ENCODE data around the gene SLX4IP. TPM values are rescaled to one million over a fixed set of nuclear protein-coding genes. Genes with fewer than 3 reads are reported as not detected.

SLX4IP gene
- polyA plus RNA-seq, 3 donors, result 6.8 to 7.4 (median 7.1) TPM

DNA sequence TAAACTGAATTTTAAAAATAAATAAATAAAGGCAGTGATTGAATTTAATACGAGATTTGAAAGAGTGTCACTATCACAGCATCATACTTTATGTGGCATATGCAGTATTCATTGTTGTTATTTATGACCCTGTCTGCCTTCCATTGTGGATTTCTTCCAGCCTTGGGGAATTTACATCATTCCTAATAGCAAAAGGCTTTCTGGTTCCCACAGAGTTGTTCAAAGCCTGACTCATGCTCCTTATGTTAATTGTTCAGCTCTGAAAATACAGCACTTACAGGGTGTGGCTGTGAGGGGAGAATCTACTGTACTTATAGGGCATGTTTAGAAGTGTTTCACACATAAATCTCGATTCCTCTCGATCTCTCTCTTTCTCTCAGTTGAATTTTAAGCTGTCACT lies 184.3 kb downstream of the SLX4IP start:
- DNase-seq (ENCODE audit: low read depth in 3 of 3, low spot score in 2 of 3), result no peak

DNA sequence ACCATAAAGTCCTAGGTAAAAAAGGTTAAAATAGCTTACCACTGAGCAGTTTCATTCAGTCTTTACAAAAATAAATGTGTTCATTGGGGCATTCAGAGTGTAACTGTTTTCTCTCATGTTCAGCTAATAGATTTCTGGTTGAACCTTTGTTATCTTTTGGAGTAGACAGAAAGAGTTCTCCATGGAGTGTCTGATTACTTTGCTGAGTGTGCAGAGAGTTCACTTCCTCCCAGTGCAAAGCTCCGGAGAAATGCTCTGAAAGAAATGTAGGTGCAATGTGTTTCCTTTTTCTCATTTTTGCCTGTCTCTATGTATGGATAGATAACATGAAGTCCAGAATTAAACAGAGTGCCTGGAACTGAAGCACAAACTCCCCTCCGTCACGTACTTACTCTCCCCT lies 186.0 kb downstream of the SLX4IP start:
- no peak for DNase-seq (ENCODE audit: low read depth in 3 of 3, low spot score in 2 of 3)

DNA sequence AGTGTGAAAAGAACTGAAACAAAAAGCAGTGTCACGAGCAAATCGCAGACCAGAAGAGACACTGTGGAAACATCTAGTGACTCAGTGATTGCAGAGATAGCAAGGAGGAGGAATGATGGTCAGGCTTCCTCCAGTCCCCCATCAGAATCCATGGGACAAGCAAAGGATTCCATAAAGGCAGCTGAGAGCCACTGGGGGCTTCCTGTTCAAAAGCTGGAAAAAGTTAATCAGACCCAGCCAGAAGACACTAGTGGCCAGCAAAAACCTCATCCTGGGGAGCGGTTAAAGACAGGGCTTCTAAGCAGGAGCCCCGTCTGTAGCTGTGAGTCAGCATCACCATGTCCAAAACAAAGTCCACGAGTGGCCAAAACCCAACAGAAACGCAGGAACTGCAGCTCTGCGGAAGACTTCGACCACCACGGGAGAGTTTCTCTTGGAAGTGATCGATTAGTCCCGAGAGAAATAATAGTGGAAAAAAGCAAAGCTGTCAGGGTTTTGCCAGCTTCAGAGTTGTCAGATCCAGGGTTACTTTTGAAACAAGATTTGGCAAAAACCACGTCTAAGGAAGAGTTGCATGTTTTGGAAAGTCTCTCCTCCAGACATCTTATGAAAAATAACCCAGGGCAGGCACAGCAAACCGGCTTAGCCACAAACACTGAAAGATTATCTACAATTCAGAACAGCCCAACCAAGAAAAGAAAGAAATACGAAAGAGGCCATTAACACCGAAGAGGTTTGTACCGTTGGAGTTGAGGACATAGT lies 187.7 kb downstream of the SLX4IP start:
- DNase-seq (ENCODE audit: low read depth in 3 of 3, low spot score in 2 of 3), result no peak

DNA sequence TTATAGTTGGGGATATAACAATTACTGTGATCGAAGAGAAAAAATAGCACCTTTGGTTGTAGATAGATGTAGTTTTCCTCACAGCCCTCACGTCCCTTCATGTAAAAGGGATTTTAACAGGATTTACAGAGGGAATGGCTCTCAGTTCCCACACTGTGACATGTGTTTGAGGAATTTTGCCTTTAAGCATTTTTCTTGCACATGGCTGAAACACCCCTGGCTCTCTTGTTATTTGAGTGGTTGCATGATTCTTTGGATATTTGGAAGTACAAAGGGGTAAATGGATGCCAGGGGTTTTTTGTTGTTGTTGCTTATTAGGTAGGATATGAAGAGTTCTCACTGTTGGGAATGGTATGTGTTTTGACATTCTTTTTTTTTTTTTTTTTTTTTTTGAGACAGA lies 190.5 kb downstream of the SLX4IP start:
- DNase-seq (ENCODE audit: low read depth in 3 of 3, low spot score in 2 of 3), result no peak

DNA sequence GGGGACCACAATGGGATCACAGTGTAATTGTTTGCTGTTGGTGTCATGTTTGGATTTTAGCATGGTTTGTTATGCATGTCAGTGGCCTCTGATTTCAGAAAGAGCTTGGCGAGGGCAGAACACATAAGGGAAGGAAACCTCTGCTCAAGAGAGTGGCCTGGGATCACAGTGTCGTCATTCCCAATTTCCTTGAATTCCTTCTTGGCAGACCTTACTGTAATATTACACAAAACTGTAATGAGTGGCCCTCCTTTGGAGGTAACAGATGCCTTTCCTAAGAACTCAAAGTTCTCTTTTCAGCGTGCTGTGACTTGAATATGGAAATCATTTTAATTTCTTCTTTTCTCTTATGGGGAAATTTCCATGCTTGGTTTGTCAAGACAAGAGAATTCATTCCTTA lies 191.8 kb downstream of the SLX4IP start:
- no peak for DNase-seq (ENCODE audit: low read depth in 3 of 3, low spot score in 2 of 3)

DNA sequence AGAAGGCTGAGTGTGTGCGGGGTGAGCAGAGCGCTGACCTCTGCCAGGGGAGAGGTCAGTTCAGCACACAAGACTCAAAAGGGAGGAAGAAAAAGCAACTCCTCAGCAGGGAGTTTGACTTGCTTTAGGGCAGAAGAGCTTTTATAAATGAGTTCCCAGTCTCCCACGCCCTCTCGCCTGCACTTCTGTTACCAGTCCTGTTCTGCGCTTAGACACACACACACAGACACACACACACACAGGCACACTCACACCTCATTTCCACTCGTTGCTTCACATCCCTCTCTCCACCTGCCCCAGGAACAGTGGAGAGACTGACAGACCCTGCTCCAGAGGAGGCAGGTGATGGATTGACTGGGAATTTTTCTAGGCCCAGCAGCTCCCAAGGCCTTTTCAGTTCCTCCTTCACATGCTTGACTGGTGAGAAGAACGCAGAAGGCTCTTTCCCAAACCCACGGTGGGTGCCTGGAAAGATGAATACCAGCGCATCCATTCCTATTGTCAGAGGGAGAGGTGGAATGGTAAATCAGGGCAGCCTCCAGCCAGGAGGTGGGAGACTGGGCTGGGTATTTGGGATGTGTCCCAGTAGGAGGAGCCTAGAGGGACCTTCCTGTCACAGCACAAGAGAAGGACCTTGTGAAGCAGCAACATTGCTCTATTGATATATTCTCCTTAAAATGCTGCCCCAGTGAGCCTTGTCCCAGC lies 195.0 kb downstream of the SLX4IP start:
- DNase-seq (ENCODE audit: low read depth in 3 of 3, low spot score in 2 of 3), result no peak

DNA sequence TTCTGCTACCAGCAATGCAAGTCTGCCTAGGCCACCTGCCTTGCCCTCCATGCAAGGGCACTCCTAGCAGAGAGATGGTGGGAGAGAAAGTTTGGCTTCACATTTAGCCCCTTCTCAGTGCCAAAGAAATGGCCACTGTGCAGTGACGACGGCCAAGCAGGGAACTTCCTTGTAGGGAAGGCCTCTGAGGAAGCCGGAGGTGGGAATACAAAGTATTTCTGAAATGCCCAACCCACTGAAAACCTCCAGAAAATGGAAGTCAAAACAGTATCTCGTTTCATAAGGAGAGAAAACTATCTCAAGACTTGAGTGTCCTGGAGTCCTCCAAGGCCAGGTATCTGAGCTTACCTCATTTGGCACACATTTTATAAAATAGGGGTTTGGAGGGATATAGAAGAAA lies 196.0 kb downstream of the SLX4IP start:
- no peak for DNase-seq (ENCODE audit: low read depth in 3 of 3, low spot score in 2 of 3)

DNA sequence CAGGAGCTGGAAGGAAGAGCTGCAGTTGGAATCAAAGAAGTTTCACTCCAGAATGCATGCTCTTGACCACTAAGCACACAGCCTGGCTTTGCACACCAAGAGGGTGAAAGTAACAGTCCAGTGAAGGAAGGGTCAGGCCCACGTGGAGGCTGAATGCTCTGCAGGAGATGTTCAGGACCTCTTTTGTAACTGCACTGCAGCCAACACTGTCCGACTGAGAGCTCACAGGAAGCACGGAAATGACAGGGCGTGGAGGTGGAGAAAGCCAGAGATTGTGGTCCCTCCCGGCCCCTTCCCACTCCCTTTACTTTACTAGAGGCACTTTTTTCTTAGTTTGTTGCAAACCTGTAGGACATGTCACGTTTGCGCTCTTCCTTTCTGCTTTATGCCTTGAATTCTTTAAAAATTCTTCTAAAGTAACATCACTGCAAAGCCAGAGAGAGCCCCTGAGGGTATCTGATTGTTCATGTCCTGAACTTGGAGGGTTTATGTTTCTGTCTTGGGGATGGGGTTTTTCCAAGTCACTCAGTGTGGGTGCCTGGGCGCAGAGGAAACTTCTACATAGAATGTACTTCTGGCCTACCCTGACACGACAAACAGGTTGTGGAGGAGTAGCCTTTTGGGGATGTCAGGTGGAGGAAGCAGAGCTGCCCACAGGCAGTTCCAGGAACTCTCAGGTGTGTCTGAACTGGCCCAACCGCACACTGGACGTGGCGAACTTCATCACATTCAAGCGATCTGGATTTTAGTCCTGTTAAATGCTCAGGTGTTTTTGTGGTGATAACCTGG lies 197.8 kb downstream of the SLX4IP start:
- DNase-seq (ENCODE audit: low read depth in 3 of 3, low spot score in 2 of 3), result no peak

DNA sequence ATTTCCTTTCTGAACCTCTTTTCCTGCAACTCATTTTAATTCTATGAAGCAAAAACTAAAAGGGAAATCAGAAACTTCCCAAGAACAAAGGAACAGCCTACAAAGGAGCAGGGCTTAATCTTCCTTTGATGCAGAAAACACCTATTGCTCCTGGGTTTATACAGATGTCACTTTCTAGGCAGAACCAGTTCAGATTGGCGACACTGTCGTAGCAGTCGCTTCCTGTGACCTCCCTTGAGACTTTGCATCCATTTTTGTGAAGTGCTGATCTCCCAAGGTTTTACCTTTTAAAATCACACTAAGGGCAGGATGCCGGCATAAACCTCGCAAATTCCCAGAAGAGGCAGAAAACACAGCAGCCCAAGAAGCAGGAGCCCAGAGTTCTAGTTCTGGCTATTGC lies 198.6 kb downstream of the SLX4IP start:
- no peak for DNase-seq (ENCODE audit: low read depth in 3 of 3, low spot score in 2 of 3)

DNA sequence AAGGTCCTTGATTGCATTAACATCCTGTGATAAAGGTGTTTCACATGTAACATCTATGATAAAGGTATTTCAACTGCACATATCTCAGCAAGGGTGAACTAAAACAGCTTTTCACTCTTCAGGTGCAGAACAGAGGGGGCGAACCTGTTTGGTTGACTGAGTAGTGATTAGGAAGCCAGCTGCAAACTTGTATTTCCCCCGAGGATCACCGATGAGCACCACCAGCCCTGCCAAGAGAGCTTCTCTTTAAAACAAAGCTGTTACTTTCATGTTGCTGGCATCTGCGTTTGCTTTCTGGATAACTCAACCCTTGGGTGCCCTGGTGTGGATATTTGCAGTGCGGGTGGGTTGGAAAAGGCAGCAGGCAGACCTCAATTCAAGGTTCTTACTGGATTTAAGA lies 199.1 kb downstream of the SLX4IP start:
- DNase-seq (ENCODE audit: low read depth in 3 of 3, low spot score in 2 of 3), result no peak

DNA sequence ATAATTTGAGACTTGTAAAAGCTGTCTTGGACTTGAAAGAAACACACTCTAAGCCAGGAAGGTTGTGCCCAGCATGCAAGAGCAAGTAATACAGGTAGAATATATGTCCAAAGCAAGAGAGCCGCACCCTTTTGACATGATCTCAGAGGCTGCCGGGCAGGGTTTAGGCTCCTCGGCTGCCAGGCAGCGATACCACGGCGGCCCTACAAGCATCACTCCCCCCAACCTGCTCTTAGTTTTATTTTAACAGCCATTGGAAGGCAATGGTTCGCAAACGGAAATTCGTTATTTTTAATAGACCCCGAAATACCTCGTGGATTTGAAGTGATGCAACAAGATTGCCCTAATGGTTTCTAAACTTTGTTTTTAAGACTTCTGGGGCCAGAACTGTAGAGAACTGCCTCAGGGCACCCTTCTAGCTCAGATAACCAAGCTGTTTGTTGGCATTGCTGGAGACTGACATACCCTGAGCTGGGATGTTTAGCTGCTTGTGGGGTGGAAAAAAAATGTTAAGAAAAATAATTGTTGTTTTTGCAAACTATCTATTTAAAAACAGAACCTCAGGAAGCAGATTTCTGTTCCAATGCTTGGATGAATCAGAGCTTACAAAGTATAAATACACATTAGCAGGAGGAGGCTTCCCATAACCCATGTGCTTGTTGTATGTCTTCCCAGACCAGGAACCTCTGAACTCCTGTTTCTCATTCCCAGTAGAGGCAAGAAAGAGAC lies 199.7 kb downstream of the SLX4IP start:
- DNase-seq (ENCODE audit: low read depth in 3 of 3, low spot score in 2 of 3), result no peak

DNA sequence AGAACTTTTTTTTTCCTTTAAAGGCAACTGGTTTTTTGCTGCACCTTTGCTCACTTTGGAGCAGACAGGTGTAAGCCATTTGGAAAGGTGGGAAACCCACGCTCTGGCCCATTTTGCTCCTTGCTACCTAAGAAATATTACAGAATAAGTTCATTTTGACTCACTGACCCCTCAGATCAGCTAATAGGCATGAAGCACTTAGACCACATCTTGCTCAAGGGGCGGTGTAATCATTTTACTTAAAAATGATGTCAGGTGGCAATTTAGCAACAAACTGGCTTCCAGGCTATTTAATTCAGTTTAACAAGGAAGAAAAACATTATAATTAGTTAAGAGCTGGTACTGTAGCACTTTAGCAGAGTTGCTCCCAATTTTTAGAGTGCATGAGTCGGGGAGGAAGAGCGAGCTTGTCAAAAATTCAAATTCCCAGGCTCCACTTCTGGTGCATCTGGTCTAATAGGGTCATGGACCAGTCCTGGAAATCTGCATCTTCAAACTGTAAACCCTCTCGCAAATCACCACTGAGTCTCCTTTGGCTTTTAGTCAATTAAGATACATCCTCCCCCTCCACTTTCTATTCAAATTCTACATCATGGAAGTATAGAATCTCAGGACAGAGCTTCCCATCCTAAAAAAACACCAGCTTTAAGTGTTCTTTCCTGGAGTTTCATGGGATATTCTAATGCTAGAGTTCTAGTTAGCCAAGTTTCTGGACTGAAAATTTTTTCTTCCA lies 200.5 kb downstream of the SLX4IP start:
- no peak for DNase-seq (ENCODE audit: low read depth in 3 of 3, low spot score in 2 of 3)

DNA sequence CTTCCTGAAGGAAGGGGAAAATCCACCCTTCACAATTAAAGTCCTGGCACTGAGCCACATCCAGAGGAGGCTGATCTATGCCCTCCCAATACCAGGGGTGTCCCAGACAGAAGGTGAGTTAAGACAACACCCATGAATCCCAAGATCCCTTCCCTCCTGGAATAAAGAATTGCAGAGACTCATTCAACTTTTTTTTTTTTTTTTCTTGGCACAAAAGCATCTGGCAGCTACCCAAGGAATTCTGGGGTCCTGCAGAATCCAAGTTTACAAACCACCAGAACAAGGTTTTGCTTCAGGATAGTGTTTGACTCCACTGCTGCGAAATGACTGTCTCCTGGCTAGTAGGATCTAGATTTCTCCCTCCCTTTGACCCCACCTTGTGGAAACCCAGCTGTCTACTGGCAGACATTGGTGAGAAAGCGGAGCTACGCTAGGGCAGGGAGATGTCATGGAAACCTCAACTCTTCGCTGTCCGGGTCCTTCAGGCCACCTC lies 201.3 kb downstream of the SLX4IP start:
- no peak for DNase-seq (ENCODE audit: low read depth in 3 of 3, low spot score in 2 of 3)

DNA sequence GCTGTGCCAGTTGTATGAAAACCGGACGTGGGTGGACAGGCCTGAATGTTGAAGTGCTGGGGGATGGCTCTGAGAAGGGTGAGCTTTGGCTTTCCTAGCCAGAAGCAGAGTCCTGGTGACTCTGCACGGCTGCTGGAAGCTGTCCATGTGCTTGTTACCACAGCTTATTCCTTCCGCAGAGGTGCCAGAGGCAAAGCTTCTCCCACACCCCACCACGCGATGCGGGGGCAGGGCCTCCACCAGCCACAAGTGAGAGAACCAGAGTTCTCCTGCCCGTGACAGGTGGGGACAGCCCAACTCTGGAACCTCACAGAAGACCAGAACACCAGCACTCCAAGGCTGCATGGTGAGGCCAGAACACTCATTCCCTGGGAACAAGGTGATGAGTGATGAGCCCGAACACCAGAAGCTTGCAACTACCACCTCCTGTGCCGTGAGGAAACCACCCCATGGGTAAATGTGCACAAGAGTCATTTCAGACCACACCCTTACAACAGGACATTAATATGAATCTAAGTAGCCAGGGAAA lies 202.0 kb downstream of the SLX4IP start:
- DNase-seq (ENCODE audit: low read depth in 3 of 3, low spot score in 2 of 3), result no peak

DNA sequence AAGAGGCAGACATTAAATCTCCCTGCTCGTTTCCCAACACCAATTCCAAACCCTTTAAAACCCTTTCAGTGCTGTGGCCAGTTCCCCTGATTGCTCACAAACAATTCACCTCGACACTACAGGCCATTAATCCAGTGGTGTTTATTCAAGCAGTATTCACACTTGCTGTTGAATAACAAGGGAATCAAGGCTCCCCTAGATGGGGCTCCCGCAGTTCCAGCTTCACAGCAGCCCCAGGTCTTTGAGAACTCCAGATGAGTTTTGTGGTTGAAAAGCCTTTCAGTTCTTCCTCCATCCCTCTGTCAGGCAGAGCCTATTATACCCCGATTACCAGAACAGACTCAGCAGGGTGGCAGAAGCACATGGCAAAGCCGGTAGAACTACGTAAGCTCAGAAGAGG lies 202.5 kb downstream of the SLX4IP start:
- no peak for DNase-seq (ENCODE audit: low read depth in 3 of 3, low spot score in 2 of 3)

DNA sequence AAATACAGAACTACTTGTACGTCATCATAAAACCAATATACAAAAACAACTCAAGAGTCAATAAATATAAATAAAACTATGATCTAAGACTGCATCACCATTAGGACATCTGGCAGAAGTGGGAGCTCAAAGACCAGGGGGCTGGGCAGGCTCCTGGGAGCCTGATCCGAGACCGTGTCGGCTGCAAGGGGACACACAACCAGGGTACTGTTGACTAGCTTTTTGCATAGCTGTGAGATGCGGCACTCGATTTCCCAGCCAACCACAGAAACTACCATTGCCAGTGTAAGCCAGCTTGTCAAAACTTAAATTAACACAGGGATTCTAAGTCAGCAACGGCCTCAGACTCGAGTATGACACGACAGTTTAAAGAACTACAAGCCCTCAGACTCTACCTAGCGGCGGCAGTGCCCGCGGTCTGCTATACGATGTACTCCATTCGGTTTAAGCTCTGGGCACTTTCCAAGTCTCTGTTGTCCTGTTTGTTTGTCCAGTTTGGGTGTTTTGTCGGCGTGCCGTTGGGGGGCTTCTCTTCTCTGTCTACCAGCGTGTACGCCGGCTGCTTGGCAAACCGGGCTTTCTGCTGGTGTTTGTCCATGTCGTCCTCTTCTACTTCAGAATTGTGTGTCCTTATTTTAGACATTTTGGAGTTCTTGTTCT lies 204.1 kb downstream of the SLX4IP start:
- DNase-seq (ENCODE audit: low read depth in 3 of 3, low spot score in 2 of 3), result no peak

DNA sequence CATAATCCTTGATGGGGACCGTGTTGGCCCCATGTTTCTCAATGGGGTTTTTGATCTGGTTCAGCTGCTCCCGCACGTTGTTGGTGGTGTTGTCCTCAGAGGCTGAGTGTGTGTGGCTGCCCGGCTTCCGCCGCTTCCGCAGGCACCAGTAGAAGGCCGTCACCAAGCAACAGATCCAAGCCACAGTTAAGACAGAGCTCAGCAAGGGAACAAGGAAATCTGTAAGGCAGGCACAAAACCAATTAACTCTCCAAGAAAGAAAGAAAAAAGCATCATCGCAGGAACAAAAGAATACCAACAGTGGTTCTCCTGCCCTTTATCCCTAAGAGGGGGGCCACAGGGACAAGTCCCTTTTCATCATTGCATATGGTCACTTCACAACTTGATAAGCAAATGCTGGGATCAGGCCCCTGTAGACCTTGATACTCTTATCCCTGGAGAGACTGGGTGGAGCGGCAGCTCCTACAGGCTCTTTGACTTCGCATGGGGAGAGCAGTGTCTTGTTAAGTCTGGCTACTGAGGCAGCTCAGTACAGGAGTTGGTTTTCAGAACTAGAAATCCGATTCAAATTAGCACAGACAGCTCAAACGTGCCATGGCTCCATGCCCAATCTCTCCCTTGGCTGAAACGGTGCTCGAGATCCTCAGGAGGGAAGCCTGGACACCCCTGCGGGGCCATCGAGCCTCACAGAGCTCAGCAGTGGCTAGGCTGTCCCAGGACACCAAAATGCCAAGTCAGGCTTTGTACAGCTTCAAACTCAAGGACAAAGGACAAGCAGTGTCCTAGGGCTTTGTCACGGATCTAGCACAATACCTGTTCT lies 204.8 kb downstream of the SLX4IP start:
- no peak for DNase-seq (ENCODE audit: low read depth in 3 of 3, low spot score in 2 of 3)

DNA sequence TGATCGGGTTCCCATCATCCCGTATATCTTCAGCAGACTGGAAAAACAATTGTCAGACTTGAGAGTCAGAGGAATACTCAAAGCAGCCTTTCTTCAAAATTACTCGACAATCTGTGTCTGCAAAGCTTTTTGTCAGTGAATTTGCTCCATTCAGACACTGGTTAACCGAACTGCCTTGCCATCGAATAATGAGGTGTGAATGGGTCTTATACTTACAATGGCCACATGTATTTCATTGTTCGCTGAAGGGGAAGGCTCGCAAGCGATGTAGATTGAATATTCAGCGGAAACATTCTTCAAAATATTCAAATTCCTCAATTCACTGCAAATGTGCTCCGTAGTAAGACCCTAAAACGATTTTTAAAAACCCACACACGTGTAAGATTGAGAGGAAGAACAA lies 205.8 kb downstream of the SLX4IP start:
- DNase-seq (ENCODE audit: low read depth in 3 of 3, low spot score in 2 of 3), result no peak

DNA sequence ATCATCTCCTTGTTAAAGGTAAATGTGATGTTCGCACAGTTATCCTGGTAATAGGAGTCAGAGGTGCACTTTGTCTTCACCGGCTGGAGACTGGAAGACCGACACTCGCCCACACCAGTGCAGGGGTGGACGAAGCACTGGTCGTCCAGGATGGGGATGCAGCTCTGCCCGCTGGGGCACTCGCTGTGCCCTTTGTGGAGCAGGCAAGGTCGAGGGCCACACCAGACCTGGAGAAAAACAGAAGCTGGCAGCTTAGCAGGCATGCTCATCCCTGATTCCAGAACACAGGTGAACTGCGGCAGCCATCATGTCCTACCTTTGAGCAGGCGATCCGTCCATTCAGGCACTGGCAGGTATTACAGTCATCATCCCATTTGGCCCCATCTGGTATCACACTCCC lies 206.4 kb downstream of the SLX4IP start:
- no peak for DNase-seq (ENCODE audit: low read depth in 3 of 3, low spot score in 2 of 3)
